K562 (cell line): Measurements from ENCODE around the gene EIF3K. TPM values are rescaled to one million over a fixed set of nuclear protein-coding genes. Genes with fewer than 3 reads are reported as not detected.
A peak's percentile ranks its signal among the peaks of the same experiment; 100 is the strongest.

Experiments
- ATF1 ChIP-seq, 2 experiments: fragments of 450-650 bp in 1 of 2; IDR thresholded peaks; 2 replicates each; pipeline ENCODE4 v1.6.1; 2016; ENCODE audit warnings: missing compliant biosample characterization in 1 of 2, missing genetic modification characterization in 1 of 2
- BRD9 ChIP-seq: fragments of 450-650 bp; IDR thresholded peaks from 2 replicates; pipeline ENCODE4 v1.6.1; 2018; ENCODE audit warnings: low read depth; ENCODE audit not compliant: partially characterized antibody
- C11orf30 ChIP-seq: fragments of 450-650 bp; IDR thresholded peaks from 2 replicates; pipeline ENCODE4 v1.6.1; 2016; ENCODE audit warnings: low read depth, mild to moderate bottlenecking
- CEBPB ChIP-seq: fragments of 450-650 bp; IDR thresholded peaks from 2 replicates; pipeline ENCODE4 v1.6.1; 2016; ENCODE audit warnings: missing genetic modification characterization, missing compliant biosample characterization
- DNMT1 ChIP-seq: fragments of 450-650 bp; IDR thresholded peaks from 2 replicates; pipeline ENCODE4 v1.6.1; 2016; ENCODE audit warnings: antibody characterized with exemption, mild to moderate bottlenecking
- ETV1 ChIP-seq: fragments of 450-650 bp; conservative IDR thresholded peaks from 2 replicates; pipeline ENCODE4 v1.6.1; 2016; ENCODE audit warnings: missing genetic modification characterization, control low read depth, low read depth, missing compliant biosample characterization
- ETV6 ChIP-seq, 3 experiments: fragments of 150-350 bp in 1 of 3; sonication (generic) in 1 of 3; formaldehyde crosslinking in 1 of 3; IDR thresholded peaks; 2 replicates each; pipeline versions ENCODE4 v1.6.1 to v1.8.0; 2014 to 2022; ENCODE audit warnings: borderline replicate concordance in 2 of 3, low read depth in 2 of 3, antibody characterized with exemption in 1 of 3, low read length in 1 of 3, mild to moderate bottlenecking in 1 of 3, missing genetic modification reagents in 1 of 3
- FOXA1 ChIP-seq: fragments of 450-650 bp; IDR thresholded peaks from 2 replicates; pipeline ENCODE4 v1.6.1; 2016; ENCODE audit warnings: mild to moderate bottlenecking, borderline replicate concordance
- HDAC3 ChIP-seq: fragments of 450-650 bp; IDR thresholded peaks from 2 replicates; pipeline ENCODE4 v1.6.1; 2018; ENCODE audit warnings: borderline replicate concordance, mild to moderate bottlenecking, moderate library complexity; ENCODE audit not compliant: partially characterized antibody
- HMG20B ChIP-seq: fragments of 250-450 bp; sonication (Bioruptor Pico); IDR thresholded peaks from 2 replicates; pipeline ENCODE4 v1.5.0; 2021; ENCODE audit warnings: mild to moderate bottlenecking
- HNRNPH1 ChIP-seq: fragments of 200-400 bp; formaldehyde crosslinking; optimal IDR thresholded peaks from 2 replicates; pipeline ENCODE3; 2017; ENCODE audit warnings: low read depth, mild to moderate bottlenecking, low read length, moderate library complexity
- ILF3 ChIP-seq: fragments of 450-650 bp; IDR thresholded peaks from 2 replicates; pipeline ENCODE4 v1.6.1; 2018; ENCODE audit warnings: antibody characterized with exemption, mild to moderate bottlenecking, moderate library complexity, borderline replicate concordance
- IRF9 ChIP-seq: fragments of 450-650 bp; IDR thresholded peaks from 2 replicates; pipeline ENCODE4 v1.6.1; 2016; ENCODE audit warnings: missing biosample characterization, missing genetic modification characterization
- LARP7 ChIP-seq: fragments of 450-650 bp; IDR thresholded peaks from 2 replicates; pipeline ENCODE4 v1.6.1; 2016
- MEF2A ChIP-seq: IDR thresholded peaks from 2 replicates; pipeline ENCODE4 v1.6.1; 2011; ENCODE audit warnings: low read depth, mild to moderate bottlenecking, low read length, moderate library complexity; ENCODE audit not compliant: control insufficient read depth
- MEIS2 ChIP-seq: fragments of 450-650 bp; IDR thresholded peaks from 2 replicates; pipeline ENCODE4 v1.6.1; 2014; ENCODE audit warnings: mild to moderate bottlenecking; ENCODE audit not compliant: partially characterized antibody
- MTA3 ChIP-seq: fragments of 450-650 bp; formaldehyde crosslinking; IDR thresholded peaks from 2 replicates; pipeline ENCODE4 v1.6.1; 2017; ENCODE audit warnings: mild to moderate bottlenecking, borderline replicate concordance
- MTF1 ChIP-seq: fragments of 250-450 bp; sonication (Bioruptor Pico); IDR thresholded peaks from 2 replicates; pipeline ENCODE4 v1.9.0; 2021; ENCODE audit warnings: moderate library complexity, mild to moderate bottlenecking, inconsistent platforms, borderline replicate concordance
- SIX5 ChIP-seq, 2 experiments: IDR thresholded peaks; 2 replicates each; pipeline ENCODE4 v1.6.1; 2011; ENCODE audit warnings: low read length in 2 of 2, borderline replicate concordance in 1 of 2, low read depth in 1 of 2, mild to moderate bottlenecking in 1 of 2, moderate library complexity in 1 of 2; ENCODE audit not compliant: insufficient read depth in 1 of 2
- SLC30A9 ChIP-seq: fragments of 250-450 bp; sonication (Bioruptor Pico); IDR thresholded peaks from 2 replicates; pipeline ENCODE4 v1.8.0; 2022; ENCODE audit warnings: mild to moderate bottlenecking, moderate library complexity
- SMARCA5 ChIP-seq: fragments of 450-650 bp; IDR thresholded peaks from 2 replicates; pipeline ENCODE4 v1.6.1; 2016
- TAL1 ChIP-seq: fragments of 450-650 bp; IDR thresholded peaks from 2 replicates; pipeline ENCODE4 v1.6.1; 2016; ENCODE audit warnings: mild to moderate bottlenecking
- ZBTB26 ChIP-seq: fragments of 450-650 bp; formaldehyde crosslinking; IDR thresholded peaks from 2 replicates; pipeline ENCODE4 v1.4.0; 2022; ENCODE audit warnings: missing genetic modification characterization
- ZNF184 ChIP-seq: sonication (generic); formaldehyde crosslinking; IDR thresholded peaks from 2 replicates; pipeline ENCODE4 v1.5.0; 2020; ENCODE audit warnings: missing genetic modification reagents
- ZNF324 ChIP-seq: fragments of 250-450 bp; sonication (Bioruptor Pico); IDR thresholded peaks from 2 replicates; pipeline ENCODE4 v1.4.0; 2020; ENCODE audit warnings: mild to moderate bottlenecking
- ZNF780A ChIP-seq: fragments of 250-450 bp; sonication (Bioruptor Pico); IDR thresholded peaks from 2 replicates; pipeline ENCODE4 v1.5.0; 2021; ENCODE audit warnings: mild to moderate bottlenecking
- polyA plus RNA-seq, 8 experiments: library from polyadenylated mRNA; depleted of rRNA in 4 of 8; stranded (reverse) in 5 of 8; unstranded in 3 of 8; fragments of >200 nt; fragmentation: Nextera tagmentation in 2 of 8; fragmentation: Illumina TruSeq in 1 of 8; extraction: Ambion mirVana in 2 of 8; extraction: Trizol in 1 of 8; gene quantifications; 2 replicates each; pipeline versions ENCODE4 v1.2.1 to v1.2.3, GENCODE V29; 2011 to 2014; ENCODE audit warnings: inconsistent platforms in 1 of 8, missing spikeins in 1 of 8
- total RNA-seq, 7 experiments: library from RNA; depleted of rRNA in 6 of 7; stranded (reverse); fragments of >200 nt in 6 of 7; fragmentation: Illumina TruSeq in 2 of 7; extraction: Trizol in 2 of 7; gene quantifications; 2 replicates each; pipeline versions ENCODE4 v1.2.1 to v1.2.3, GENCODE V29; 2011 to 2021; ENCODE audit warnings: low replicate concordance in 1 of 7
- TF ChIP-seq, protein P1 (sequence below): fragments of 450-650 bp; IDR thresholded peaks from 2 replicates; pipeline ENCODE4 v1.6.1; 2016; ENCODE audit warnings: antibody characterized with exemption

Gene EIF3K
- total and polyA plus RNA-seq, 9 of the 15 experiments (the other 6 are each of a cell fraction or from before 2014, with no cell fraction given) = 387 to 1,827 (median 733) TPM

DNA sequence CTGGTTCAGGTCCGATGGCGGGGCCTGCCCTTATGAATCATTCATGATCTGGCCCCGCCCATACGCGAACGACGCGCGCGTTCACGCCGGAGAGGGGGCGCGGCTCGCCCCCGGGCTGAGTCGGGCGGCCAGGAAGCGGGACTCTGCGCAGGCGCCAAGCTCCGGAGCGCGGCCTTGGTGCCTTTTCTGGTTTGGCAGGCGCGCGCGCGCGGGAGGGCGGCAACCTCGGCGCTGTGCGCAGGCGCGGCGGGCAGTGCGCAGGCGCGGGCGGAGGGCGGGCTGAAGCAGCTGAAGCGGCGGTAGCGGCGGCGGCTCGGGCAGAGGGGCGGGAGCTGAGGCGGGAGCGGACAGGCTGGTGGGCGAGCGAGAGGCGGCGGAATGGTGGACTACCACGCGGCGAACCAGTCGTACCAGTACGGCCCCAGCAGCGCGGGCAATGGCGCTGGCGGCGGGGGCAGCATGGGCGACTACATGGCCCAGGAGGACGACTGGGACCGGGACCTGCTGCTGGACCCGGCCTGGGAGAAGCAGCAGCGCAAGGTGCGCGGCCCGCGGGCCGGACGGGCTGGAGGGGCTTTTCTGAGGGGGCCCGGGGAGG is 28.5 kb downstream of the EIF3K start, which contains the start of gene ACTN4 (continued):
- TF ChIP-seq MEIS2 (peak; percentile 99), MEF2A (no peak), C11orf30 (no peak), ZNF184 (CRISPR knock-in tag) (no peak), ZBTB26 (CRISPR knock-in tag) (no peak), ZNF324 (no peak), SLC30A9 (CRISPR knock-in tag) (0 out of 2 replicates have a peak, but pooled peaks have one; percentile 17), ETV6 (IDR thresholded peaks at IDR 0.05; ENCODE audit: borderline replicate concordance in 1 of 2, low read depth in 2 of 2, low read length in 1 of 2) (no peak), ETV6 (CRISPR knock-in tag; IDR thresholded peaks at IDR 0.05; ENCODE audit: borderline replicate concordance) (no peak), TAL1 (no peak), ETV1 (tag) (no peak), ZNF780A (CRISPR knock-in tag) (no peak), ILF3 (no peak; the same call in 1 of the 2 replicates), HDAC3 (no peak), CEBPB (tag) (no peak), DNMT1 (no peak), BRD9 (no peak), HMG20B (no peak), SMARCA5 (no peak), IRF9 (tag) (no peak), HNRNPH1 (no peak), SIX5 (IDR thresholded peaks at IDR 0.05; ENCODE audit: borderline replicate concordance in 1 of 2, insufficient read depth in 1 of 2, low read depth in 1 of 2, low read length in 2 of 2) (no peak), ATF1 (CRISPR knock-in tag; IDR thresholded peaks at IDR 0.05) (no peak), ATF1 (tag; IDR thresholded peaks at IDR 0.05) (0 out of 2 replicates have a peak, but pooled peaks have one; percentile 28), MTA3 (peak; percentile 81; the same call in 1 of the 2 replicates), FOXA1 (no peak), MTF1 (CRISPR knock-in tag) (no peak), LARP7 (no peak)
- TF ChIP-seq, protein P1, sequence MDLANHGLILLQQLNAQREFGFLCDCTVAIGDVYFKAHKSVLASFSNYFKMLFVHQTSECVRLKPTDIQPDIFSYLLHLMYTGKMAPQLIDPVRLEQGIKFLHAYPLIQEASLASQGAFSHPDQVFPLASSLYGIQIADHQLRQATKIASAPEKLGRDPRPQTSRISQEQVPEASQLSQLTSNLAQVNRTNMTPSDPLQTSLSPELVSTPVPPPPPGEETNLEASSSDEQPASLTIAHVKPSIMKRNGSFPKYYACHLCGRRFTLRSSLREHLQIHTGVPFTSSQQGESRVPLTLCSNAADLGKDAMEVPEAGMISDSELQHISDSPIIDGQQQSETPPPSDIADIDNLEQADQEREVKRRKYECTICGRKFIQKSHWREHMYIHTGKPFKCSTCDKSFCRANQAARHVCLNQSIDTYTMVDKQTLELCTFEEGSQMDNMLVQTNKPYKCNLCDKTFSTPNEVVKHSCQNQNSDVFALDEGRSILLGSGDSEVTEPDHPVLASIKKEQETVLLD = peak; percentile 48; the same call in 1 of the 2 replicates
